Superior temporal gyrus (tissue), 1 donor: ENCODE results near the gene TUBB.

Source experiments
- DNase-seq: peaks from one replicate; pipeline ENCODE4 v3.0.0-alpha.2; 2016; ENCODE audit errors: extremely low spot score

TUBB gene

DNA sequence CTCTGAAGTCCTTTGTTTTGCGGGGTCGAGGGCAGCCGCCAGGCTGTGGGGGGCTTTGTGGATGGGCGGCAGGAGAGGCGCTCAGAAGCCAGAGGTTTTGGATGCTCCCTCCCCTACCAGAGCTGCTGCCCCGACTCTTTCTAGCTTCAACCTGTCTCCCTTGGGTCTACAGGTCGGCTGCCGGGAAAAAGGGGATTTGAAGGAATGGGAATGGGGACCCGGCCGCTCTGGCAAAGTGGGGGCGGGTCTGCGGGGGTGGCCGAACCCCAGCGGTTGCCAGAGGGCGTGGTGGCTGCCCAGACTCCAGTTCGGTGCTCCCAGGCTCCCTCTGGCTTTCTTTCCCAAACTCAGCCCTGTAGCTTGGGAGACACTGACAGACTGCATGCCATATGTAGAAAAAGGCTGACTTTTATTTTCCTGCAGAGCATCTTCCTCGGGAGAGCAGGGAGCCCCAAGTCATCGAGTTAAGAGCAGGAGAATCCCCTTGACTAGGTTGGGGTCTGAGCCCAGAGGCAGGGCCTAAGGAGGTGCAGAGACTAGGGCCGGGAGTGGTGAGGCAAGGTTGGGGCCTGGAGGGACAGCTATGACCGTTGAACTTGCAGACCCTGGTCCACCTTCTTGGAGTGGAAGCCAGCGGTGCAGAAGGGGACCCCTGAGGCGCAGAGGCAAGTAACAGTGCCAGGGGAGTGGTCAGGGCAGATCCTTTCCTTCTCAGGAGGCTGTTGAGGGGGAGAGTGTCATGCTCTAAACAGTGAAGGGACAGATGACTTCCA lies 32.3 kb upstream of the TUBB start:
- peak; percentile 21 for DNase-seq

DNA sequence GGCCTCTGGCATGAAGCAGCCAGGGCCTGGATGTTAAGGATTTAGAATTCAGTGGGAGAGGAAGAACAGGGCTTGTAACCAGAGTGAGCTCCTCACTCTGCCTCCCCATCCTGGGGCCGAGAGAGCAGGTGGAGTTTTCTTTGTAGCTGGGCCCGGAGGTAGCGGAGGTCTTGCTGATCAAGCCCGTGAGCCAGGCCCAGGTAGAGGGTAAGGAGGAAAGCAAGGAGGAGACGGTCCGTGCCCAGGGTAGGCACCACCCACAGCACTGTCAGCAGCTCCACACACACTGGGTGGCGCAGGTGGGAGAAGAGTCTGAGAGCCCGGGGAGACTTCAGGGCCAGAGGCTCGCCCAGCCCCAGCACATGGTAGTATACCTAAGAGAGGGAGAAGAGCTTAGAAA lies 31.6 kb upstream of the TUBB start:
- no peak for DNase-seq

DNA sequence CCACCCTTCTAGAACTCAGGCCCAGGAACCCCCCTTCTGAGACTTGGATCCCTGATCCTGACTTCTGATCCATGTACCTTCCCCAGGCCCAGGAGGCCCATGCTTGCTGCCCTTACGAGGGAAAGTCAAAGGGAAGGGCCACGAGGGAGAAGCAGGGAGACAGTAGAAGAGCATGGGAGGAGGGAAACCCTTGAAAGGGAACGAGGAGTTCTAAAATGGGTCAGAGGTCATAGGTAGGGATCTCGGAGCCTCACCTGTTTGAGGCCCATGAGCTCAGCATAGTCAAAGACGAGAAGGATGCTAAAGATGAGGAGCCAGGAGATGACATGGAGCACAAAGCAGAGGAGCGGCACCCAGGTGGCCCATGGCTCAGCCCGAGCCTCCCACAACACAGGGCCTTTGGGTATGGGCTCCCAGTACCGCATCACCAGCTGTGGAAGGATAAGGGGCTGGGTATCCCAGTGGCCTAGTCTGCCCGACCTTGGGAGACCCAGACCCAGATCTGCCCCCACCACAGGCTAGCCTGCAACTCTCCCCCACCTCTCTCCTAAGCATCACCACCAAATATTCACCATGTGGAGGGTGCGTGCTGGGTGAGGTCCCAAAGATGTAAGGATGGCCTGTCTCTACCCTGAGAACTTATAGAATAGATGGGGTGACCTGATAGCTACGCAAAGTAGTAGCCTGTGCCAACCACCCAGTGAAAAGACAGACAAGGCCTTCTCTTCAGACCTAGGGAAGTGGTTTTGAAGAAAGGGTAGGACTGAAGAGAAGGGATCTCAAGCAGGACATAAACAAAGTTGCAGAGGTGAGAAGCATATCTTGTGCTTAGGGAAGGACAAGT lies 30.9 kb upstream of the TUBB start:
- DNase-seq, result no peak

DNA sequence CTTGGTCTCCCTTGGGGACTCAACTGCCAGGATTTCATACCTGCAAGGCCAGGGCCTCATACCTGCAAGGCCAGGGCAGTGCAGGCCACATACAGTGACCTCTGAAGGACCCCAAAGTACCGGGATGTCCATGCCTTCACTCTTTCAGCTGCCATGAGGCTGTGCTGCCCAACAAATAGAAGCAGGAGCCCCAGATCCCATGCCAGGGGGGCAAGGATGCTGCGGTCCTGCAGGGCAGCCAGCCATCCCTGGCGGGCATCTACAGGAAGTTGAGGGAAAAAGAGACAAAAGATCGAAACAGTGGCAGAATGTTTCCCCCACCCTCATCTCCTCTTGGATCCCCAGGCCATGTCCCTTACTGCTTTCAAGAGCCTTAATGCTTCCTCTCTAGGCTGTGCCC lies 30.2 kb upstream of the TUBB start:
- no peak for DNase-seq

DNA sequence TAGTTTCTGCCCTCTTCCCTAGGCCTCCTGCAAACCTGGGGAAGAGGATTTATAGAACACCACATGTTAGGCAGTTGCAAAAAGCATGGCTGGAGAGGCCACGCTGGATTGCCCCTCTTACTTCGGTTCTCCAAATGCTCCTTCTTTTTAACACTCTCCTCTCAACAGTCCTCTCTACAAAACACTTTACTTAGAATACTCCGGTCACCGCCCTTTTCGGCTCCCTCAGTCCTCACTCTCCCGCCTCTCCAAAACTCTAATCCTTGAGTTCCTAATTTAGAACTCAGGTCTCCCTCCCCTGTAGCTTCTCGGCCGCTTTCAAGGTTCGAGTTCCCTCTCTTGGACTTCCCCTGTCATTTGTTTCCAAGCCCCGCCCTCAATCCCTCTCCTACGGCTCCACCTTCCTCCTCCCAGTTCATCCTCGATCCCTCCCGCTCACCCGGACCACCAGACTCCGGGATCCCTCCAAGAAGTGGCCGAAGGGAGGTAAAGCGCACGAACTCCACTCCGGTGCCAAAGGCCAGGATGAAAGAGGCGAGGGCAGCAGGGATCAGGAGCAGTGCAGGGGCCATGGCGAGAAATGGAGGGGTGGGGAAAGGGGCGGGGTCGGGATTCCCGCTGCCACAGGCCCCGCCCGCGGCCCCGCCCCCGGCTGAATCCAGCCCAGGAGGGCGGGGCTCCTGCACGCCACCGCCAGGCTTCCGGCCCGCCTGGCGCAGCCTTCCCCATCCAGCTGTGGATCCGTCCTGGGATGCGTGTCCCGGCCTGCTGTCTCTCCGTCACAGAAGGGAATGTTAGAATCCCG lies 29.5 kb upstream of the TUBB start, which contains the start of gene NRM:
Gene NRM, minus strand, starts transcription at position 582 of the 805 bp plus-strand sequence. Its CDS starts 10 bp downstream, at position 572.
- DNase-seq, result peak; percentile 81

DNA sequence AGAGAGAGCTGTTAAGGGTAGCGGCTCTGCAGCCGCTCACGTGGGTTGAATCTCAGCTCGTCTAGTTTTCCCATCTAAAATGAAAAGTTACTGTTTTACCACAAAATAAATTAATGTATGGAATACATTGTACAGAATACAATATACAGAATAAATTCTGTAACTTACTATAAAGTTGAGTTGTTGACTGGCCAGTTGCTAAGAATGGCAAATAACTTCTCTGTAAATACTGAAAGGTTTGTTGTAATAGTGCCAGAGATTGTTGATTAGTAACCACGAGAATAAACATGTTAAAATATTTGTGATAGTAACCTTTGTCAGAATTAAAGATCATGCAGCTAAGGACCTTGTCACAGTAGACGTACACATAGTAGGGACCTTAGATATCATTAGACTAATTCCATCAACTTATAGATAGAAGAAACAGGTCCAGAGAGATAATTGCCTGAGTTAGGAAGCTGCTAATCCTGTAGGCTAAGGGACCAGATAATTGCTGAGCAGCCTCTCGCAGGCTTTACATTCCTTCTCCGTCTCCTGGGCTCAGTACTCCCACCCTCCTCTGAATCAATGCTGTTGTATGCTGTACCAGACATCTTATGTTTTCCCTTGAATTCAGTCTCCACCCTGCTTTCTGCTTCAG lies 28.8 kb upstream of the TUBB start:
- DNase-seq, result no peak

DNA sequence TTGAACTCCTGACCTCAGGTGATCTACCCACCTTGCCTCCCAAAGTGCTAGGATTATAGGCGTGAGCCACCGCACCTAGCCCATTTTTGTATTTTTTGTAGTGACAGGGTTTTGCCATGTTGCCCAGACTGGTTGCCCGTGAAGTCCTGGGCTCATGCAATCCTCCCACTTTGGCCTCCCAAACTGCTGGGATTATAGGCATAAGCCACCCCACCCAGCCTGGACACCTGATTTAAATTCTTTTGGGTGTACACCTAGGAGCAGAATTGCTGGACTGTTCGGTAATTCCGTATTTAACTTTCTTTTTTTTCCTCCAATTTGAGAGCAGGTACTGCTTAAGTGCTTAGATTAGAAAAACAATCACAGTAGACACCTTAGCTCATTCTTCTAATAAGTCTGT lies 23.7 kb upstream of the TUBB start:
- no peak for DNase-seq

DNA sequence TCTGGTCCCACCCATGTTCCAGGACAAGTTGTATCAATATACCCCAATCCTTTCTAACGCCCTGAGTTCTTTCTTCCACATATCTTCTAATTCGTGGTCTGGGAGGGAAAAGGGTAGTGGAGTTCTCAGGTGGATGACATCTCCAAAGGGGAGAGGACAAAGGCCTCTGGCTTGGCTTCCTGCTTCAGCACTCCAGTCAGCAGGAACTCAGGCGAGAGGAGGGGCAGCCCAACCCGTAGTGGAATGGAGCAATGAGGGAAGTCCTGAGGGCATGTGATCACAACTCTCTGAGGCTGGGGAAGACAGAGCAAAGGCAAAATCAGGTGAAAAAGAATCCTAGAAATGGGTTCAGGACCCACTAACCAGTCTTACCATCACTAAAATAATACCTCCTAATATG lies 19.8 kb upstream of the TUBB start:
- no peak for DNase-seq

DNA sequence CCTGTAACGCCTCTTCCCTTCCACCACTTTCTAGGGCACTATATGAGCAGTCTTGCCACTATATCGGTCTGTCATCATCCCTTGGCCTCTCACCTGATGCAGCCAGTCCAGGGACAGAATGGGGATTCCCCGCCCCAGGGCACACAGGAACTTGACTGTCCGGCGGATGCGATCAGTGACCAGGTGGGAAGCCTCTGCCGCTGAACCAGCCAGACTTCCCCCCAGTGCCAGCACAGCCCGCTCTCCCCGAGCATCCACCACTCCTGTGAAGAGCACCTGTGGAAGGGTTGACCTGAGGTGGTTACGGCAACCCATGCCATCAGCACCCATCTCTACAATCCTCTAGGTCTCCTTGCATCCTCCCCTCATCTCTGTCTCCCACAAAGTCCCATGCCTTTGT lies 17.1 kb upstream of the TUBB start:
- no peak for DNase-seq

DNA sequence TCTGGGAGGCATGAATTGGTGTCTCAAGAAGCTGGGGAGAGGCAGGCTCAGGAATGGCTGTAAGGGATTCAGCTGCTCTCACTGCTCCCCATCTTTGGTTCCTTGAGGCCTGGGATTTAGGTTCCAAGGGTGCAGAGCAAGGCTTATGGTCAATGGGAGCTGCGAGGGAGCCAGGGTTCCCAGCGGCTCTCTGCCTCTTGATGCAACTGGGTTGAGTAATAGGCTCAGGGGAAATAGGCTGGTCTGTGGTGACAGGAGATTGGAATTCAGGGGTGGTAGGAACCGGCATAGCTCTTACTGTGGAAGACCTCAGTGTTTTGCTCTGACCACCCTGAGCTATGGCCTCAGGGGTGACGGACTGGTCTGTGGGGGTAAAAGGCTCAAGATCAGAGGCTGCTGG lies 16.3 kb upstream of the TUBB start:
- no peak for DNase-seq

DNA sequence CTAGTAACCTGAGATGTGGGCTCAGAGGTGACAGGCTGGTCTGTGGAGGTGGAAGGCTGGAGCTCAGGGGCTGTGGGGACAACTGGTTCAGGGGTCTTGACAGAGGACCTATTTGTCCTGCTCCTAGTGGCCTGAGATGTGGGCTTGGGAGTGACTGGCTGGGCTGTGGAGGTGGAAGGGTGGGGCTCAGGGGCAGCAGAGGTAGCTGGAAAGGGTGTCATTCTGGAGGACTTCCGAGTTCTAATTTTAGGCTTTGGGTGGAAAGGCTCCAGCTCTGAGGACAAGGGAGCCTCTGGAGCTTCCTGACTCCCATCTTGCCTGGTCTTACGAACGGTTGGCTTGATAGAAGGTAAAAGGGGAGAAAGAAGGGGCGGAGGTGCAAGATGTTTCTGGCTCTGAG lies 14.5 kb upstream of the TUBB start:
- DNase-seq, result no peak

DNA sequence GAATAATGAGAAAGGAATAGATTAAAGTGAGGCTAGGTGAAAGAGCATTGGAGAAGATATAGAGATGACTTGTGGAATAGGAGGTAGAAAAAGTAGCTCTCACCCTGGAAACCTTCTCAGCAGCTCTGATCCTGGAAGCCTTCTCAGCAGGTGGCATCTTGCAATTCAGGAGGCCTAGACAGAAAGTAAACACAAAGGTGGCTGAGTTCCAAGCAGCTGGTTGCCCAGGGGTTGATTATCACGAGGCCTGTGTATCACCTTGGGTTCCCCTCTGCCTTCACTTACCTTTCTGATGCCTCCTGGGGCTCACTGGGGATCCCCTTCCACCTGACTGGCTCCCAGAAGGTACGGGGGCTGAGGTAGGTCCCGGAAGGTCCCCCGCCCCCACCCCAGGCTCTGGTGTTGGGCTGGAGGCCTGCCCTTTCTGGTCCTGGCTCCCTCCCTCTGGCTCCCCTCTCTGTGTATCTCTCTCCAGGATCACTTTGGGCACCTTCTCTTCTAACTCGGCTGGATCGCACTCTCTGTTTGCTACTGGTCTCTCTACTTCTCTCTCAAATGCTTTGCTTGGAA lies 12.8 kb upstream of the TUBB start:
- DNase-seq, result no peak

DNA sequence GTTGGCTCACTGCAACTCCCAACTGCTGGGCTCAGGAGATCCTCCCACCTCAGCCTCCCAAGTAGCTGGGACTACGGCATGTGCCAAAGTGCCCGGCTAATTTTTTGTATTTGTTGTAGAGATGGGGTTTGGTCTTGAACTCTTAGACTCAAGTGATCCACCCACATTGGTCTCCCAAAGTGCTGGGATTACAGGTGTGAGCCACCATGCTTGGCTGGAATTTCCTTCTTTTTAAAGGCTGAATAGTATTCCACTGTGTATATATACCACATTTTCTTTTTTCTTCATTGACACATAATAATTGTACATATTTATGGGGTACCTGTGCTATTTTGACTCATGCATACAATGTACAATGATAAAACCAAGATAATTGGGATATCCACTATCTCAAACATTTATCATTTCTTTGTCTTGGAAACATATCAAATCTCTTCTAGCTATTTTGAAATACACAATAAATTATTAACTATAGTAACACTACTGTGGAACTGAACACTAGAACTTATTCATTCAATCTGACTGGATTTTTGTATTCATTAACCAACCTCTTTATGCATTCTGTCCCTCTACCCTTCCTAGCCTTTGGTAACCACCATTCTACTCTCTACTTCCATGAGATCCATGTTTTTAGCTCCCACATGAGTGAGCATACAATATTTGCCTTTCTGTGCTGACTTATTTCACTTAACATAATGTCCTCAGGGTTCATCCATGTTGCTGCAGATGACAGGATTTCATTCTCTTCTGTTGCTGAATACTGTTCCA lies 10.9 kb upstream of the TUBB start:
- no peak for DNase-seq

DNA sequence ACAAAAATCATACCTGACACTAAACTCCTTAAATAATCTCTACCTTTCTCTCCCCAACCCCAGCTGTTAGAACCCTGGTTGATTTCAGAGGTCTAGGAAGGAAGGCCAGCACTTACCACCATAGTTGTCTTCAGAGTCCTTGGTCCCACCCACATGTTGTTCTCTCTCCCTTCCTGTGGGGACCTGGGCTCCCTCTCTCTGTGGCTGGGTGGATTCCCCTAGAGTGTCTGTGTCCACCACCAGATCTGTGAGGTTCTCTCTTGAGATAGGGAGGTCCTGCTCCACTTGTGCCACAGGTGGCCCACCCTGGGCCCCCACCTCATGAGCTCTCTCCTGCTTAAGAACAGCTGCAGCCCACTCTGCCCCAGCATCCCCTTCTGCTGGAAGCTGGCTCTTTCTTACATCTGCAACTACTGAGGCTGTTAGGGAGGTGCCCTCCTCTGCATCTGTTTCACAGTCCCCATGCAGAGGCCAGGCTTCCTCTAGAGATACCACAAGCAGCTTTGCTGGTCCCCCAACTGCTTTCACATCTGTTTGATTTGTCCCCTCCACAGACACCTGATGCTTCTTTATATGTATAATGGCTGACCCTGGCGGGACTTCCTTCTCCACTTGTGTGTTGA lies 8.3 kb upstream of the TUBB start:
- DNase-seq, result no peak

DNA sequence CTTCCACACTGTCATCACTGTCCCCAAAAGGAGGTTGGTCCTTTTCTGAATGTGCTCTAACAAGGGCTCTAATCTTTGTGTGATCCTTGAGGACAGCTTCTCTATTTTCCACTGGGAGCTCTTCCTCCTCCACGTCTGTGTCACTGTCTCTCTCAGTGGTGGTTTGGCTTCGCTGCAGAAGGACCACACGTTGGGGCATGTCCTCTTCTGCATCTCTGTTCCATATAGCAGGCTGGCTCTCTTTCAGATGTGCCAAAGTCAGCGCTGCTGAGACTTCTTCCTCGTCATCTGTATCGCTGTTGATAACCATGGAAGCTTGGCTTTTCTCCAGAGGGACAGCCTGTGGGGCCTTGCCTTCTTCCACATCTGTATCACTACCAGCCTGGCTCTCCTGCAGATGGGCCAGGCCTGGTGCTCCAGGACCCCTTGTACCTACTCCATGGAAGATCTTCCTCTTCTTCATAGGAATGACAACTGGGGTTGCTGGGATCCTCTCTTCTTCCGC lies 7.7 kb upstream of the TUBB start:
- DNase-seq, result no peak

DNA sequence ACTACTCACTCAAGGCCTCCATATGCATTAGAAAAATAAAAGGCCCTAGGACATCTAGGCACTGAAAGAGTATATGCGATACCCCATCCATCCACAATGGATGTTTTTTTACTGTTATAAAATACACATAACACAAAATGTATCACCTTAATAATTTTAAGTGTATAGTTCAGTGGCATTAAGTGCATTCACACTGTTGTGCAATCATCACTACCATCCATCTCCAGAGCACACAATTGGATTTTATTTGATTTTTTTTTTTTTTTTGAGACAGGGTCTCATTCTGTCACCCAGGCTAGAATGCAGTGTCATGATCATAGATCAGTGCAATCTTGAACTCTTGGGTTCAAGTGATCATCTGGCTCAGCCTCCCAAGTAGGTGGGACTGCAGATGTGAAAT lies 5.9 kb upstream of the TUBB start:
- no peak for DNase-seq

DNA sequence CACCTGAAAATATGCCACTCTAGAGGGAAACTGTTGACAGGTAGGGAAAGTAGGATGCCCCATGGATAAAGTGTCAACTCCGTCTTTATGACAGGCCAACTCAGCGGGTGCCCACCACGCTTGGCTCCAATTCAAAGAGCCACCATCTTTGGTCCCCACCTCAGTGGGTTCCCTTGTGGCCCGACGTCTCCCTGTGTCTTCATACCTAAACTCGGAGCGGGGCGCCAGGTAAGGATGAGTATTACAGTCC lies 3.3 kb upstream of the TUBB start:
- DNase-seq, result peak; percentile 22

DNA sequence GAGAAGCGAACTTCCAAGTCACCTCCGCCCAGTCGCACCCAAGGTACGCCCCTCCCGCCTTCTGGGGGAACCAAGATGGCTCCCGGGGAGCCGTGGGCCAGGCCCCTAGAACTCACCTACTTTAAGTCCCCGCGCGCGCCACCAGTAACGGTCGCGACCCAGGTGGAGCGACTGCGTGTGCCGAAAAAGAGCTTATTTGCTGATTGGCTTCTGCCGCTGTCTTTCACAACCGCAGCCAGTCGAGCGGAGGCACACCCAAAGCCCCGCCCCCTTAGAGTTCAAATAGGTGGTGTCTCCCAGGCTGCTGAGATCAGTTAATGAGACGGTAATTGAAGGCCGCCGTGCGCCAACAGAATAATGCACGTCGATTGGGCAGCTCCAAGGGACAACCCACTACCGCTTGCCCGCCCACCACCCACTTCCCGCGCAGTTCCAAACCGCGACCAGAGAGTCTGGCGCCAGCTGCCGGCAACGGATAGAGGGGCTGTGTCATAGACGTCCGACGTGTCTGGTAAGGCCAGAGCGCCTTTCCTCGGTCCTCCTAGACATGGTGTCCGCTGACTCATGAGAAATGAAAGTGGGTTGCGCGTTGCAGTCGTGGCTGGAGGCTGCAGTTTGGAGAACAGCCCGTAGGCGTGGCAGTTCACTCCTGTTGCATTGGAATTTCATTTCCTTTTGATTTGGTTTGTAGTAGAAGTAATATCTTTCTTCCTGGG lies 2.9 kb upstream of the TUBB start, which contains the start of gene MDC1:
Gene MDC1, minus strand, starts transcription at position 153 of the 716 bp plus-strand sequence. CDS start 2,106 bp downstream, outside the sequence.
- DNase-seq, result peak; percentile 99
